ENCODE data around the gene CHERP.
"Not testable (repeated sequence)": the region's sequence is repeated elsewhere in the genome, so short reads cannot be mapped to it uniquely, and the experiment has no call there.

Gene CHERP

GRCh38 chr19:16576690-16577530, 34.7 kb upstream of the CHERP start:
- DNase-seq (ENCODE audit: low read depth in 2 of 2) = no peak

- DNase-seq (ENCODE audit: low read depth in 2 of 2) = no peak
Measured at GRCh38 chr19:16575861-16576689, 33.8 kb upstream of the CHERP start.

GRCh38 chr19:16575282-16575681, 33.0 kb upstream of the CHERP start:
- DNase-seq (ENCODE audit: low read depth in 2 of 2) = no peak

GRCh38 chr19:16573925-16574324, 31.7 kb upstream of the CHERP start:
- no peak for DNase-seq (ENCODE audit: low read depth in 2 of 2)

GRCh38 chr19:16573296-16573695, 31.1 kb upstream of the CHERP start:
- DNase-seq (ENCODE audit: low read depth in 2 of 2) = no peak

- peak; percentile 80 to 84 for DNase-seq (ENCODE audit: low read depth in 2 of 2)
Measured at GRCh38 chr19:16572332-16573211, 30.3 kb upstream of the CHERP start, which contains the start of gene SLC35E1. TSS of gene SLC35E1 (minus strand) at chr19:16572415. CDS start at chr19:16572364, 51 bp downstream.

- no peak for DNase-seq (ENCODE audit: low read depth in 2 of 2)
Measured at GRCh38 chr19:16571822-16572331, 29.6 kb upstream of the CHERP start.

- no peak for DNase-seq (ENCODE audit: low read depth in 2 of 2)
Measured at GRCh38 chr19:16571283-16571682, 29.0 kb upstream of the CHERP start.

- DNase-seq (ENCODE audit: low read depth in 2 of 2) = no peak
Measured at GRCh38 chr19:16569609-16570320, 27.5 kb upstream of the CHERP start.

GRCh38 chr19:16566702-16567101, 24.5 kb upstream of the CHERP start:
- no peak for DNase-seq (ENCODE audit: low read depth in 2 of 2)

- DNase-seq (ENCODE audit: low read depth in 2 of 2) = peak in 1 of 2 donors; percentile 65
Measured at GRCh38 chr19:16566161-16566560, 23.9 kb upstream of the CHERP start.

- DNase-seq (ENCODE audit: low read depth in 2 of 2) = no peak
Measured at GRCh38 chr19:16564842-16565241, 22.6 kb upstream of the CHERP start.

GRCh38 chr19:16562608-16563025, 20.4 kb upstream of the CHERP start:
- DNase-seq (ENCODE audit: low read depth in 2 of 2) = no peak

- no peak for DNase-seq (ENCODE audit: low read depth in 2 of 2)
Measured at GRCh38 chr19:16561382-16561781, 19.1 kb upstream of the CHERP start.

GRCh38 chr19:16559780-16560276, 17.6 kb upstream of the CHERP start:
- no peak for DNase-seq (ENCODE audit: low read depth in 2 of 2)

GRCh38 chr19:16554776-16555175, 12.5 kb upstream of the CHERP start:
- no peak for DNase-seq (ENCODE audit: low read depth in 2 of 2)

- DNase-seq (ENCODE audit: low read depth in 2 of 2) = not testable (repeated sequence)
Measured at GRCh38 chr19:16551902-16552301, 9.7 kb upstream of the CHERP start.

- no peak for DNase-seq (ENCODE audit: low read depth in 2 of 2)
Measured at GRCh38 chr19:16548956-16549355, 6.7 kb upstream of the CHERP start.

- no peak for DNase-seq (ENCODE audit: low read depth in 2 of 2)
Measured at GRCh38 chr19:16544473-16545231, 2.4 kb upstream of the CHERP start.

- not testable (repeated sequence) for DNase-seq (ENCODE audit: low read depth in 2 of 2)
Measured at GRCh38 chr19:16543734-16544133, 1.5 kb upstream of the CHERP start.

All from stimulated activated CD8-positive, alpha-beta memory T cell treated with anti-CD3 and anti-CD28 coated beads, Interleukin-2, amount 100 ng/mL, for 1 hour (primary cell).